CD14-positive monocyte (primary cell): ENCODE results near the gene OR51B4. TPM values are rescaled to one million over a fixed set of nuclear protein-coding genes. Genes with fewer than 3 reads are reported as not detected.

Experiments
- DNase-seq, 3 donors: peaks; one replicate each; pipeline ENCODE4 v3.0.0-alpha.2; 2011 to 2022
- H2AFZ ChIP-seq: 2 replicates; pipeline ENCODE4 v1.6.0; 2012; ENCODE audit warnings: mild to moderate bottlenecking, low read depth, low read length, inconsistent platforms; ENCODE audit not compliant: insufficient read depth, poor library complexity, severe bottlenecking
- H3K27ac ChIP-seq, 2 donors: 1 replicate in 1 of 2; 2 replicates in 1 of 2; pipeline ENCODE4 v1.5.1; 2012 to 2013; ENCODE audit warnings: low read length in 2 of 2, control low read depth in 1 of 2, inconsistent platforms in 1 of 2, low read depth in 1 of 2, mild to moderate bottlenecking in 1 of 2
- H3K27me3 ChIP-seq, 2 donors: one replicate each; pipeline versions ENCODE4 v1.6.0 to v1.6.1; 2011 to 2013; ENCODE audit warnings: low read length in 2 of 2; ENCODE audit not compliant: control insufficient read depth in 2 of 2, insufficient read depth in 2 of 2
- H3K36me3 ChIP-seq, 2 donors: replicated peaks in 1 of 2; 1 replicate in 1 of 2; 2 replicates in 1 of 2; pipeline versions ENCODE4 v1.5.1 to v1.6.1; 2012 to 2013; ENCODE audit warnings: low read length in 2 of 2, control low read depth in 1 of 2, inconsistent platforms in 1 of 2, mild to moderate bottlenecking in 1 of 2; ENCODE audit not compliant: insufficient read depth in 2 of 2, control insufficient read depth in 1 of 2
- H3K4me1 ChIP-seq, 2 donors: 1 replicate in 1 of 2; 2 replicates in 1 of 2; pipeline versions ENCODE4 v1.5.1 to v1.6.1; 2012 to 2013; ENCODE audit warnings: low read length in 2 of 2, control low read depth in 1 of 2, inconsistent platforms in 1 of 2, mild to moderate bottlenecking in 1 of 2, moderate library complexity in 1 of 2; ENCODE audit not compliant: insufficient read depth in 2 of 2, control insufficient read depth in 1 of 2
- H3K4me2 ChIP-seq: replicated peaks from 2 replicates; pipeline ENCODE3; 2012; ENCODE audit warnings: low read length, moderate library complexity, mild to moderate bottlenecking; ENCODE audit not compliant: poor library complexity, severe bottlenecking; ENCODE audit errors: extremely low read depth
- H3K4me3 ChIP-seq, 3 experiments: fragments of 200-600 bp in 1 of 3; sonication (generic) in 1 of 3; replicated peaks in 1 of 3; 1 replicate in 2 of 3; 2 replicates in 1 of 3; pipeline ENCODE4 v1.5.1; 2011 to 2013; ENCODE audit warnings: low read length in 3 of 3, mild to moderate bottlenecking in 3 of 3, control low read depth in 2 of 3, low read depth in 2 of 3, inconsistent platforms in 1 of 3, moderate library complexity in 1 of 3
- H3K79me2 ChIP-seq: 2 replicates; pipeline ENCODE4 v1.6.0; 2012; ENCODE audit warnings: mild to moderate bottlenecking, control low read depth, inconsistent platforms, low read length, moderate library complexity; ENCODE audit not compliant: insufficient read depth
- H3K9ac ChIP-seq: 2 replicates; pipeline ENCODE4 v1.6.0; 2017; ENCODE audit warnings: low read length, mild to moderate bottlenecking; ENCODE audit not compliant: insufficient read depth, poor library complexity, severe bottlenecking
- H3K9me3 ChIP-seq, 2 donors: replicated peaks in 1 of 2; 1 replicate in 1 of 2; 2 replicates in 1 of 2; pipeline versions ENCODE4 v1.5.1 to v1.6.1; 2012 to 2013; ENCODE audit warnings: low read length in 2 of 2, control low read depth in 1 of 2; ENCODE audit not compliant: control insufficient read depth in 1 of 2, insufficient read depth in 1 of 2
- H4K20me1 ChIP-seq: 2 replicates; pipeline ENCODE4 v1.6.0; 2012; ENCODE audit warnings: mild to moderate bottlenecking, low read length, control low read depth, moderate library complexity; ENCODE audit not compliant: insufficient read depth
- H3K27ac Mint-ChIP-seq, 7 donors: one replicate each; pipeline ENCODE4 v1.8.0; 2020; ENCODE audit warnings: mild to moderate bottlenecking in 7 of 7, mixed read lengths in 7 of 7, moderate library complexity in 6 of 7, inconsistent platforms in 2 of 7
- H3K27me3 Mint-ChIP-seq, 3 donors: one replicate each; pipeline ENCODE4 v1.8.0; 2021 to 2022; ENCODE audit warnings: low read depth in 3 of 3, mild to moderate bottlenecking in 3 of 3, mixed read lengths in 3 of 3, moderate library complexity in 3 of 3, inconsistent platforms in 1 of 3
- H3K36me3 Mint-ChIP-seq, 2 donors: one replicate each; pipeline ENCODE4 v1.8.0; 2020; ENCODE audit warnings: mixed read lengths in 2 of 2, inconsistent platforms in 1 of 2, mild to moderate bottlenecking in 1 of 2
- H3K4me1 Mint-ChIP-seq: one replicate; pipeline ENCODE4 v1.8.0; 2020; ENCODE audit warnings: mild to moderate bottlenecking, mixed read lengths
- H3K4me3 Mint-ChIP-seq, 2 donors: one replicate each; pipeline ENCODE4 v1.8.0; 2020; ENCODE audit warnings: mild to moderate bottlenecking in 2 of 2, mixed read lengths in 2 of 2, moderate library complexity in 1 of 2
- H3K9me3 Mint-ChIP-seq, 7 donors: one replicate each; pipeline ENCODE4 v1.8.0; 2020 to 2022; ENCODE audit warnings: mixed read lengths in 7 of 7, mild to moderate bottlenecking in 6 of 7, moderate library complexity in 6 of 7, inconsistent platforms in 2 of 7
- WGBS: methylation state at CpG from one replicate; pipeline ENCODE4 v1.1.5; 2013; ENCODE audit warnings: missing lambda C conversion rate; ENCODE audit not compliant: insufficient coverage; 5-methylcytosine and 5-hydroxymethylcytosine counted together
- intact Hi-C, 2 donors: fragments of 100-400 bp; cut with micrococcal nuclease; formaldehyde crosslinking; loops; one replicate each; pipeline versions ENCODE4 v1.15.0 to v1.15.1; 2023
- polyA plus RNA-seq, 3 donors: library from polyadenylated mRNA; depleted of rRNA in 1 of 3; unstranded in 2 of 3; stranded (reverse) in 1 of 3; fragments of 300-500 nt in 2 of 3; fragments of >200 nt in 1 of 3; fragmentation: Illumina TruSeq in 2 of 3; gene quantifications; 1 replicate in 2 of 3; 2 replicates in 1 of 3; pipeline ENCODE4 v1.2.3, GENCODE V29; 2012 to 2021
- TF ChIP-seq, protein P1 (sequence below): fragments of 200-600 bp; IDR thresholded peaks from one replicate; pipeline ENCODE4 v1.8.0; 2022; ENCODE audit warnings: antibody characterized with exemption, mild to moderate bottlenecking

OR51B4 gene
- polyA plus RNA-seq, 3 donors = not detected

DNA sequence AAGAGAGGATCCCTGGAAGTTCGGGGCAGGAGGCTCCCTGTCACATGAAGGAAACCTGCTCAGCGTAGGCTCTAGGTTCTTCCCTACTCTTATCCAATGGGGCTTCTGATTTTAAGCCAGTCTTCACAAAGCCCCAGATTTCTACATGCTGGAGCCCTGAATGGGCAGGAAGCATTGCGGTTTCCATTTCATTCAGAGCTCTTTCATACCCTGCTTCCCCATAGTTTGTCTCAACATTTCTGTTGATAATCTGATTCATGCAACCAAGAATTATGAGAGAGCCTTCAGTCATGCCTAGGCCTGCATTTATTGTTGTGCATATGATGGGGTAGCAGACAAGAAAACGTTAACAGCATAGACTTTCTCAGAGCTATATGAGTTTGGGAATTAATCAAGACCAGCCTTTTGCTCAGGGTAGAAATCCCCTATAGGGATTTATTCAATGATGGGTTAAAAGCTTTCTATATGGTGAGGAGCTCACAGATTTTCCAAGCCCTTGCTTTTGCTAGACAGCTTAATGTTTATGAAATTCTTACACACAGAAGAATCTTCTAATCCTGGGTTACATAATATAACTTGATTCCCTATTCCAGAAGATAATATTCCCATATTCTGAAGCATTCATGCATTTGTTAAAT is 15.9 kb downstream of the OR51B4 start:
- DNase-seq = no peak
- TF ChIP-seq, protein P1, sequence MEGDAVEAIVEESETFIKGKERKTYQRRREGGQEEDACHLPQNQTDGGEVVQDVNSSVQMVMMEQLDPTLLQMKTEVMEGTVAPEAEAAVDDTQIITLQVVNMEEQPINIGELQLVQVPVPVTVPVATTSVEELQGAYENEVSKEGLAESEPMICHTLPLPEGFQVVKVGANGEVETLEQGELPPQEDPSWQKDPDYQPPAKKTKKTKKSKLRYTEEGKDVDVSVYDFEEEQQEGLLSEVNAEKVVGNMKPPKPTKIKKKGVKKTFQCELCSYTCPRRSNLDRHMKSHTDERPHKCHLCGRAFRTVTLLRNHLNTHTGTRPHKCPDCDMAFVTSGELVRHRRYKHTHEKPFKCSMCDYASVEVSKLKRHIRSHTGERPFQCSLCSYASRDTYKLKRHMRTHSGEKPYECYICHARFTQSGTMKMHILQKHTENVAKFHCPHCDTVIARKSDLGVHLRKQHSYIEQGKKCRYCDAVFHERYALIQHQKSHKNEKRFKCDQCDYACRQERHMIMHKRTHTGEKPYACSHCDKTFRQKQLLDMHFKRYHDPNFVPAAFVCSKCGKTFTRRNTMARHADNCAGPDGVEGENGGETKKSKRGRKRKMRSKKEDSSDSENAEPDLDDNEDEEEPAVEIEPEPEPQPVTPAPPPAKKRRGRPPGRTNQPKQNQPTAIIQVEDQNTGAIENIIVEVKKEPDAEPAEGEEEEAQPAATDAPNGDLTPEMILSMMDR = no peak
- intact Hi-C loops = no loop called here
- peaks cover 0 to 3% (median 0%) of the 10 kb centered on the region in 7 donors for H3K9me3 Mint-ChIP-seq
- Histone ChIP-seq H3K36me3 (no peaks in the 10 kb centered on the region), H3K27me3 (no peaks in the 10 kb centered on the region), H3K9ac (no peak overlapping the region), H3K79me2 (no peaks in the 10 kb centered on the region), H3K27ac (no peak overlapping the region), H3K9me3 (no peaks in the 10 kb centered on the region), H4K20me1 (no peaks in the 10 kb centered on the region), H3K4me1 (peaks cover 0 to under 1% of the 10 kb centered on the region in 2 donors), H3K4me3 (no peak overlapping the region), H2AFZ (no peak overlapping the region), H3K4me2 (no peak overlapping the region)
- WGBS = 98% methylated on average over 4 of the region's 4 CpGs
- H3K4me3 Mint-ChIP-seq = no peak overlapping the region
- peaks cover 0 to 3% (median 1%) of the 10 kb centered on the region in 3 donors for H3K27me3 Mint-ChIP-seq
- peaks cover under 1% of the 10 kb centered on the region for H3K4me1 Mint-ChIP-seq
- no peak overlapping the region for H3K27ac Mint-ChIP-seq
- no peaks in the 10 kb centered on the region for H3K36me3 Mint-ChIP-seq

DNA sequence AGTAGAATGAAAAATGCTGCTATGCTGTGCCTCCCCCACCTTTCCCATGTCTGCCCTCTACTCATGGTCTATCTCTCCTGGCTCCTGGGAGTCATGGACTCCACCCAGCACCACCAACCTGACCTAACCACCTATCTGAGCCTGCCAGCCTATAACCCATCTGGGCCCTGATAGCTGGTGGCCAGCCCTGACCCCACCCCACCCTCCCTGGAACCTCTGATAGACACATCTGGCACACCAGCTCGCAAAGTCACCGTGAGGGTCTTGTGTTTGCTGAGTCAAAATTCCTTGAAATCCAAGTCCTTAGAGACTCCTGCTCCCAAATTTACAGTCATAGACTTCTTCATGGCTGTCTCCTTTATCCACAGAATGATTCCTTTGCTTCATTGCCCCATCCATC is 17.1 kb downstream of the OR51B4 start:
- TF ChIP-seq, protein P1 = no peak
- Histone ChIP-seq H3K4me2 (no peak overlapping the region), H2AFZ (no peak overlapping the region), H3K27ac (no peak overlapping the region), H3K36me3 (no peaks in the 10 kb centered on the region), H3K9me3 (no peaks in the 10 kb centered on the region), H3K9ac (no peak overlapping the region), H3K4me1 (peaks cover 0 to 4% of the 10 kb centered on the region in 2 donors), H4K20me1 (no peaks in the 10 kb centered on the region), H3K4me3 (no peak overlapping the region), H3K79me2 (no peaks in the 10 kb centered on the region), H3K27me3 (no peaks in the 10 kb centered on the region)
- H3K4me1 Mint-ChIP-seq = peaks cover 4% of the 10 kb centered on the region
- no peak overlapping the region for H3K4me3 Mint-ChIP-seq
- intact Hi-C loops = no loop called here
- no peaks in the 10 kb centered on the region for H3K36me3 Mint-ChIP-seq
- peaks cover 0 to 3% (median 0%) of the 10 kb centered on the region in 7 donors for H3K9me3 Mint-ChIP-seq
- no peak for DNase-seq
- WGBS = 90% methylated on average over 2 of the region's 2 CpGs
- no peak overlapping the region for H3K27ac Mint-ChIP-seq
- peaks cover 0 to 3% (median 3%) of the 10 kb centered on the region in 3 donors for H3K27me3 Mint-ChIP-seq
